HCT116 (cell line): ENCODE measurements around the gene EPN1. TPM values are rescaled to one million over a fixed set of nuclear protein-coding genes. Genes with fewer than 3 reads are reported as not detected.

Source experiments
- ATAC-seq: fragments of 200-7000 bp; cut with Tn5 transposase; 2 replicates; pipeline ENCODE4 v1.9.1; 2020; ENCODE audit warnings: mild to moderate bottlenecking, moderate library complexity
- BruUV-seq: library from RNA; stranded (reverse); fragments of 400-500 nt; replicated peaks from 2 replicates; lab custom pipeline; 2021; lab: Mats Ljungman, UMichigan
- CTCF ChIA-PET: fragments of 300-600 bp; sonication (Branson Sonifier 250); formaldehyde crosslinking; loops from one replicate; lab custom pipeline; 2021; ENCODE audit warnings: antibody characterized with exemption; lab: Charles Lee
- POLR2A ChIA-PET: fragments of 300-600, 350-600 bp; sonication (Branson Sonifier 250); formaldehyde crosslinking; loops from one replicate; lab custom pipeline; 2021; ENCODE audit warnings: antibody characterized with exemption; lab: Charles Lee
- RAD21 ChIA-PET, 2 experiments: fragments of 300-600 bp; sonication (Branson Sonifier 250); formaldehyde crosslinking; loops; one replicate each; lab custom pipeline; 2023; ENCODE audit warnings: low total read pairs in 2 of 2; ENCODE audit not compliant: uncharacterized antibody in 2 of 2, unreplicated experiment in 2 of 2, low non-redundant PET in 1 of 2; lab: Charles Lee
- DNase-seq: peaks from one replicate; pipeline ENCODE4 v3.0.0-alpha.2; 2010; ENCODE audit warnings: low read depth, low spot score
- H2AFZ ChIP-seq: fragments of 200-600 bp; shearing (Covaris generic), sonication (generic); 2 replicates; pipeline ENCODE4 v1.6.1; 2017; ENCODE audit warnings: low read depth, mixed run types, mixed read lengths, antibody characterized with exemption, low read length; ENCODE audit not compliant: poor library complexity, severe bottlenecking
- H3K27ac ChIP-seq: 2 replicates; pipeline ENCODE4 v1.5.1; 2012; ENCODE audit warnings: low read depth, low read length
- H3K27me3 ChIP-seq: fragments of 200-600 bp; sonication (generic); 2 replicates; pipeline ENCODE4 v1.6.1; 2016; ENCODE audit warnings: mixed run types, low read length, mixed read lengths; ENCODE audit not compliant: insufficient read depth
- H3K36me3 ChIP-seq, 2 experiments: fragments of 200-500 bp in 1 of 2; fragments of 200-600 bp in 1 of 2; sonication (Bioruptor generic) in 1 of 2; sonication (generic) in 1 of 2; 2 replicates each; pipeline versions ENCODE4 v1.5.1 to v1.6.1; 2014 to 2016; ENCODE audit warnings: low read length in 2 of 2, inconsistent platforms in 1 of 2, mixed read lengths in 1 of 2, mixed run types in 1 of 2; ENCODE audit not compliant: insufficient read depth in 2 of 2, control insufficient read depth in 1 of 2
- H3K4me1 ChIP-seq, 2 experiments: fragments of 200-600 bp in 1 of 2; sonication (generic) in 1 of 2; 2 replicates each; pipeline versions ENCODE4 v1.5.1 to v1.6.1; 2012 to 2017; ENCODE audit warnings: low read length in 2 of 2, inconsistent platforms in 1 of 2, mild to moderate bottlenecking in 1 of 2, mixed read lengths in 1 of 2, mixed run types in 1 of 2, moderate library complexity in 1 of 2; ENCODE audit not compliant: insufficient read depth in 2 of 2, control insufficient read depth in 1 of 2
- H3K4me2 ChIP-seq: fragments of 200-600 bp; sonication (generic); 2 replicates; pipeline ENCODE4 v1.6.1; 2017; ENCODE audit warnings: mixed run types, low read length, mixed read lengths
- H3K4me3 ChIP-seq, 2 experiments: fragments of 200-600 bp in 1 of 2; sonication (generic) in 1 of 2; replicated peaks in 1 of 2; 2 replicates each; pipeline ENCODE4 v1.5.1; 2011 to 2016; ENCODE audit warnings: low read length in 2 of 2, control low read depth in 1 of 2, low read depth in 1 of 2, mild to moderate bottlenecking in 1 of 2, mixed read lengths in 1 of 2, mixed run types in 1 of 2
- H3K79me2 ChIP-seq: fragments of 200-600 bp; sonication (generic); 2 replicates; pipeline ENCODE4 v1.6.1; 2017; ENCODE audit warnings: mild to moderate bottlenecking, mixed run types, low read length, moderate library complexity, mixed read lengths; ENCODE audit not compliant: insufficient read depth
- H3K9ac ChIP-seq: fragments of 200-600 bp; sonication (generic); 2 replicates; pipeline ENCODE4 v1.6.1; 2016; ENCODE audit warnings: low read length, mixed read lengths
- H3K9me2 ChIP-seq: fragments of 200-600 bp; sonication (generic), shearing (Covaris generic); 2 replicates; pipeline ENCODE4 v1.6.1; 2017; ENCODE audit warnings: mixed run types, mild to moderate bottlenecking, moderate library complexity; ENCODE audit not compliant: insufficient read depth
- H3K9me3 ChIP-seq, 2 experiments: fragments of 200-500 bp in 1 of 2; fragments of 200-600 bp in 1 of 2; sonication (Bioruptor generic) in 1 of 2; sonication (generic) in 1 of 2; 2 replicates each; pipeline ENCODE4 v1.6.1; 2014 to 2017; ENCODE audit warnings: low read length in 2 of 2, mixed read lengths in 2 of 2, inconsistent platforms in 1 of 2, low read depth in 1 of 2, mild to moderate bottlenecking in 1 of 2, mixed run types in 1 of 2, moderate library complexity in 1 of 2; ENCODE audit not compliant: control insufficient read depth in 1 of 2, insufficient read depth in 1 of 2
- H4K20me1 ChIP-seq: fragments of 200-600 bp; sonication (generic), shearing (Covaris generic); 2 replicates; pipeline ENCODE4 v1.6.1; 2017; ENCODE audit warnings: mixed run types, mild to moderate bottlenecking, moderate library complexity; ENCODE audit not compliant: insufficient read depth
- CBX3 ChIP-seq: IDR thresholded peaks from 2 replicates; pipeline ENCODE4 v1.6.1; 2012; ENCODE audit warnings: low read depth
- CEBPB ChIP-seq: IDR thresholded peaks from 2 replicates; pipeline ENCODE4 v1.6.1; 2012; ENCODE audit warnings: low read depth
- CTCF ChIP-seq, 3 experiments: fragments of 200-600 bp in 1 of 3; sonication (generic) in 1 of 3; IDR thresholded peaks in 2 of 3; conservative IDR thresholded peaks in 1 of 3; 2 replicates each; pipeline ENCODE4 v1.5.1; 2012 to 2017; ENCODE audit warnings: low read depth in 2 of 3, low read length in 2 of 3, antibody characterized with exemption in 1 of 3, borderline replicate concordance in 1 of 3, control low read depth in 1 of 3, mild to moderate bottlenecking in 1 of 3, mixed read lengths in 1 of 3, mixed run types in 1 of 3, moderate library complexity in 1 of 3; ENCODE audit not compliant: insufficient read depth in 1 of 3
- RAD21 ChIP-seq: IDR thresholded peaks from 2 replicates; pipeline ENCODE4 v1.6.1; 2012; ENCODE audit warnings: low read depth, mild to moderate bottlenecking
- SIN3A ChIP-seq: IDR thresholded peaks from 2 replicates; pipeline ENCODE4 v1.6.1; 2012; ENCODE audit warnings: low read depth
- TCF7L2 ChIP-seq: IDR thresholded peaks from 2 replicates; pipeline ENCODE4 v1.7.0; 2011; ENCODE audit warnings: borderline replicate concordance, inconsistent platforms; ENCODE audit not compliant: insufficient read depth, insufficient read length; ENCODE audit errors: extremely low read depth
- YY1 ChIP-seq: IDR thresholded peaks from 2 replicates; pipeline ENCODE4 v1.6.1; 2011; ENCODE audit warnings: low read length, low read depth, moderate library complexity, mild to moderate bottlenecking; ENCODE audit not compliant: insufficient replicate concordance; ENCODE audit errors: extremely low read depth
- ZBTB33 ChIP-seq: IDR thresholded peaks from 2 replicates; pipeline ENCODE4 v1.6.1; 2011; ENCODE audit warnings: mild to moderate bottlenecking, low read length, moderate library complexity; ENCODE audit not compliant: insufficient replicate concordance; ENCODE audit errors: extremely low read depth
- ZFX ChIP-seq: fragments of 450-650 bp; IDR thresholded peaks from 2 replicates; pipeline ENCODE4 v1.6.1; 2017
- intact Hi-C: fragments of 100-400 bp; cut with micrococcal nuclease; formaldehyde crosslinking; loops from 2 replicates; pipeline ENCODE4 v1.10.0; 2022
- total RNA-seq: library from RNA; stranded (reverse); gene quantifications from one replicate; pipeline ENCODE4 v1.2.1, GENCODE V29; 2021; ENCODE audit not compliant: unreplicated experiment
- TF ChIP-seq, protein P1 (sequence below): IDR thresholded peaks from 2 replicates; pipeline ENCODE4 v1.6.1; 2012

The EPN1 gene
- total RNA-seq, 1 experiment from 2014 or later: 122 TPM

DNA sequence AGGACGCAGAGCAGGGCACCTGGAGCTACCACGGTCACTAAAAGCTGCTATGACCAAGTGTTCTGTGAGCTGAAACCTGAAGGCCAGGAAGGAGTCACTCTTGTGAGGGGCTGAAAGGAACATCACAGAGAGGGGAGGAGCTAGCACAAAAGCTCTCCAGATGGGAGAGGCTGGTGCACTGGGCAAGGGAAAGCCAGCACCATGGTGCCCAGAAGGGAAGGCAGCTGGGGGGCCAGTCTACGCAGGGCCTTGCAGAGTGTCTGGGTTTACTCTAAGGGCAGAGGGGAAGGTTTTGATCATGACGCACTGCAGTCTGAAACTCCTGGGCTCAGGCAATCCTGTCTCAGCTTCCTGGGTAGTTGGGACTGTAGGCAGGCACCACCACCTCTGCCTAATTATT lies 38.3 kb upstream of the EPN1 start:
- Histone ChIP-seq H3K4me3 (peak overlapping the region in 1 of 2 experiments; percentile 78; a peak in 2 of 4 replicates), H3K9ac (no peak overlapping the region; the same call in 1 of the 2 replicates), H4K20me1 (no peaks in the 10 kb centered on the region), H3K9me2 (no peaks in the 10 kb centered on the region), H3K27ac (no peak overlapping the region), H3K4me1 (peaks cover 32 to 57% of the 10 kb centered on the region in 2 experiments), H3K27me3 (no peaks in the 10 kb centered on the region), H3K79me2 (peaks cover 53% of the 10 kb centered on the region), H3K4me2 (peak overlapping the region; percentile 88), H3K9me3 (no peaks in the 10 kb centered on the region), H2AFZ (no peak overlapping the region), H3K36me3 (0 out of 4 replicates have a peak, but pooled peaks cover 0 to 3% of the 10 kb centered on the region in 2 experiments)
- POLR2A ChIA-PET: interaction anchor here (1.5 kb wide), 1 partner anchor 12 kb away, joined by 4 read pairs; the partner anchor contains the start of gene ZNF784
- RAD21 ChIA-PET: no interaction called here
- no TSS peak for BruUV-seq
- ATAC-seq (no peak), DNase-seq (no peak)
- CTCF ChIA-PET: interaction anchor here (0.6 to 1.9 kb wide), 2 partner anchors 18 to 437 kb away, joined by 3 to 7 read pairs; partner anchors contain the start of gene U2AF2
- no peak for TF ChIP-seq ZBTB33
- TF ChIP-seq RAD21: no peak
- no peak for TF ChIP-seq ZFX
- TF ChIP-seq TCF7L2: no peak
- no peak for TF ChIP-seq YY1
- no peak for TF ChIP-seq SIN3A
- no peak for TF ChIP-seq CTCF (IDR thresholded peaks at IDR 0.05 in 2 of 3, conservative IDR thresholded peaks at IDR 0.05 in 1 of 3; ENCODE audit: borderline replicate concordance in 1 of 3, insufficient read depth in 1 of 3, low read depth in 2 of 3, low read length in 2 of 3)
- TF ChIP-seq, protein P1, sequence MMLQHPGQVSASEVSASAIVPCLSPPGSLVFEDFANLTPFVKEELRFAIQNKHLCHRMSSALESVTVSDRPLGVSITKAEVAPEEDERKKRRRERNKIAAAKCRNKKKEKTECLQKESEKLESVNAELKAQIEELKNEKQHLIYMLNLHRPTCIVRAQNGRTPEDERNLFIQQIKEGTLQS: no peak
- TF ChIP-seq CEBPB: no peak
- no peak for TF ChIP-seq CBX3
- intact Hi-C loops: loop anchor here (10.0 kb wide), 2 partner anchors 492 to 982 kb away; partner anchors contain the start of gene TNNT1
